Activated T-helper 1 cell treated with Interleukin-2 at 50 U/mL for 16 hours (primary cell): ENCODE measurements around the gene ORC2.
A peak's percentile ranks its signal among the peaks of the same experiment; 100 is the strongest.
"Not testable (repeated sequence)": the region's sequence is repeated elsewhere in the genome, so short reads cannot be mapped to it uniquely, and the experiment has no call there.

ENCODE experiments used
- DNase-seq: peaks from one replicate; pipeline ENCODE4 v3.0.0-alpha.2; 2020; ENCODE audit warnings: low read depth

The ORC2 gene

GRCh38 chr2:200963124-200963917 is at the start of gene ORC2:
Gene ORC2 (minus strand): TSS chr2:200963660. CDS start chr2:200958123, 5,537 bp downstream.
- DNase-seq: peak; percentile 85

- DNase-seq: no peak
These were observed 44.9 kb upstream of the ORC2 start for GRCh38 chr2:201008296-201008829.

- no peak for DNase-seq
These were observed 44.1 kb upstream of the ORC2 start for GRCh38 chr2:201007584-201007998.

- DNase-seq: no peak
These were observed 43.2 kb upstream of the ORC2 start for GRCh38 chr2:201006704-201007103.

GRCh38 chr2:201004370-201004769 is 40.9 kb upstream of the ORC2 start:
- DNase-seq: no peak

GRCh38 chr2:200993097-200993496 is 29.6 kb upstream of the ORC2 start:
- no peak for DNase-seq

GRCh38 chr2:200987137-200987536 is 23.7 kb upstream of the ORC2 start:
- DNase-seq: no peak

- no peak for DNase-seq
These were observed 22.3 kb upstream of the ORC2 start for GRCh38 chr2:200985799-200986198.

GRCh38 chr2:200976710-200977109 is 13.2 kb upstream of the ORC2 start:
- no peak for DNase-seq

- DNase-seq: no peak
These were observed 12.2 kb upstream of the ORC2 start for GRCh38 chr2:200975672-200976071.

GRCh38 chr2:200970057-200970456 is 6.6 kb upstream of the ORC2 start:
- not testable (repeated sequence) for DNase-seq

GRCh38 chr2:200968735-200969134 is 5.3 kb upstream of the ORC2 start:
- DNase-seq: no peak

GRCh38 chr2:200968162-200968561 is 4.7 kb upstream of the ORC2 start:
- no peak for DNase-seq

GRCh38 chr2:200966770-200967169 is 3.3 kb upstream of the ORC2 start:
- DNase-seq: no peak

- DNase-seq: no peak
These were observed 1.0 kb upstream of the ORC2 start for GRCh38 chr2:200964498-200964897.

- not testable (repeated sequence) for DNase-seq
These were observed 425 bp upstream of the ORC2 start for GRCh38 chr2:200963918-200964252.

GRCh38 chr2:200962811-200963123 is 693 bp downstream of the ORC2 start:
- DNase-seq: no peak

GRCh38 chr2:200961674-200962073 is 1.8 kb downstream of the ORC2 start:
- no peak for DNase-seq

GRCh38 chr2:200950378-200950777 is 13.1 kb downstream of the ORC2 start:
- DNase-seq: no peak

- DNase-seq: no peak
These were observed 18.1 kb downstream of the ORC2 start for GRCh38 chr2:200945395-200945729.

- DNase-seq: no peak
These were observed 18.7 kb downstream of the ORC2 start for GRCh38 chr2:200944467-200945394.

GRCh38 chr2:200943527-200944105 is 19.8 kb downstream of the ORC2 start:
- DNase-seq: no peak

- DNase-seq: no peak
These were observed 23.6 kb downstream of the ORC2 start for GRCh38 chr2:200939832-200940231.
